Kidney (tissue), 14 donors: ENCODE results near the gene MS4A18. TPM values are rescaled to one million over a fixed set of nuclear protein-coding genes. Genes with fewer than 3 reads are reported as not detected.

Source experiments
- DNase-seq, 5 donors: peaks; one replicate each; pipeline ENCODE4 v3.0.0-alpha.2; 2013 to 2020
- FAIRE-seq: peaks from 2 replicates; lab custom pipeline; 2012; peaks lifted over from hg19 to GRCh38; lab: Jason Lieb, UNC
- H3K27ac ChIP-seq, 2 donors: one replicate each; pipeline ENCODE4 v1.7.0; 2013; ENCODE audit warnings: low read depth in 2 of 2, low read length in 2 of 2, inconsistent platforms in 1 of 2
- H3K27me3 ChIP-seq: one replicate; pipeline ENCODE4 v1.7.1; 2013; ENCODE audit warnings: low read length, inconsistent platforms; ENCODE audit not compliant: control insufficient read depth, insufficient read depth
- H3K36me3 ChIP-seq, 3 donors: one replicate each; pipeline versions ENCODE4 v1.7.0 to v1.7.1; 2013; ENCODE audit warnings: low read length in 3 of 3, control low read depth in 1 of 3, inconsistent platforms in 1 of 3; ENCODE audit not compliant: insufficient read depth in 3 of 3, control insufficient read depth in 2 of 3
- H3K4me1 ChIP-seq, 3 donors: one replicate each; pipeline versions ENCODE4 v1.7.0 to v1.7.1; 2013; ENCODE audit warnings: low read length in 3 of 3, inconsistent platforms in 1 of 3, low read depth in 1 of 3; ENCODE audit not compliant: control insufficient read depth in 2 of 3, insufficient read depth in 2 of 3
- H3K4me3 ChIP-seq, 3 donors: one replicate each; pipeline versions ENCODE4 v1.7.0 to v1.8.1; 2013; ENCODE audit warnings: low read length in 3 of 3, control low read depth in 1 of 3, inconsistent platforms in 1 of 3
- H3K9ac ChIP-seq, 3 donors: one replicate each; pipeline versions ENCODE4 v1.7.0 to v1.7.1; 2013; ENCODE audit warnings: low read length in 3 of 3, control low read depth in 1 of 3, inconsistent platforms in 1 of 3
- H3K9me3 ChIP-seq, 3 donors: one replicate each; pipeline versions ENCODE4 v1.7.0 to v1.7.1; 2013; ENCODE audit warnings: low read length in 3 of 3, control low read depth in 1 of 3, inconsistent platforms in 1 of 3; ENCODE audit not compliant: control insufficient read depth in 2 of 3, insufficient read depth in 1 of 3
- intact Hi-C: fragments of 100-400 bp; cut with DNase I; formaldehyde crosslinking; loops from one replicate; pipeline ENCODE4 v1.11.1; 2022
- polyA plus RNA-seq: library from polyadenylated mRNA; stranded (reverse); fragments of 350-450 nt; fragmentation: Illumina TruSeq; extraction: RNeasy Lipid Tissue Mini Kit (QIAGEN cat#74804); gene quantifications from one replicate; pipeline ENCODE4 v1.2.3, GENCODE V29; 2014; ENCODE audit warnings: low read depth, low replicate concordance; ENCODE audit not compliant: insufficient read depth
- total RNA-seq: library from RNA; stranded (reverse); fragmentation: NEBNext Ultra II Directional; extraction: Animal tissue kit (Norgen Biotek cat#: 25700); gene quantifications from one replicate; pipeline ENCODE4 v1.2.1, GENCODE V29; 2021
- TF ChIP-seq, protein P1 (sequence below): IDR thresholded peaks from 3 replicates; pipeline ENCODE4 v1.5.1; 2012; ENCODE audit warnings: mild to moderate bottlenecking, moderate library complexity, borderline replicate concordance; ENCODE audit not compliant: insufficient read depth; ENCODE audit errors: extremely low read depth
- donor health status: control.
- donor health status: control.
- donor health status: control.
- donor health status: control.
- donor health status: control.
- donor health status: DM: yes; HTN: yes; CAD: no.
- donor health status: Normal renal cell carcinoma (clear cell type).

Gene MS4A18
- total and polyA plus RNA-seq, 2 donors from 2014 or later = not detected

DNA sequence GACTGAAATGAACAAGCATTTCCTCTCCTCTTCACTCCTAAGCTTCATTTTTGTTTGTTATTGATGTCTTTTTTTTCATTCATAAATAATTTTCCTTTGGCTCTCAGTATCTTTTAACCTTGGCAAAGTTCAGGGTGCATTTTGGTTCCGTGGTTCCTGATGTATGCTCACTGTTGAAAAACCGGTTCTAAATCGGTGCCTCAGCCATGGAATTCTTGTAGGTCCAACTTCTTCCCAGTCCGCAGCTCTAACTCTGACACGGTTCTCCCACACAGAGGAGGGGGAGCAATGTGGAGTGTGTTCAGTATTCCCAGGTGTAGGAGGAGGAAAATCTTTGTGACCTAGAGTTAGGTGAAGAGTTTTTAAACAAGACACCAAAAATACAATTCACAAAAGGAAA is 19.6 kb downstream of the MS4A18 start:
- Histone ChIP-seq H3K36me3 (no peaks in the 10 kb centered on the region), H3K27me3 (no peaks in the 10 kb centered on the region), H3K27ac (no peak overlapping the region), H3K9me3 (peaks cover 0 to 16% (median 0%) of the 10 kb centered on the region in 3 donors), H3K4me3 (no peak overlapping the region), H3K9ac (no peak overlapping the region), H3K4me1 (no peaks in the 10 kb centered on the region)
- intact Hi-C loops = no loop called here
- FAIRE-seq (no peak), DNase-seq (no peak)
- TF ChIP-seq, protein P1, sequence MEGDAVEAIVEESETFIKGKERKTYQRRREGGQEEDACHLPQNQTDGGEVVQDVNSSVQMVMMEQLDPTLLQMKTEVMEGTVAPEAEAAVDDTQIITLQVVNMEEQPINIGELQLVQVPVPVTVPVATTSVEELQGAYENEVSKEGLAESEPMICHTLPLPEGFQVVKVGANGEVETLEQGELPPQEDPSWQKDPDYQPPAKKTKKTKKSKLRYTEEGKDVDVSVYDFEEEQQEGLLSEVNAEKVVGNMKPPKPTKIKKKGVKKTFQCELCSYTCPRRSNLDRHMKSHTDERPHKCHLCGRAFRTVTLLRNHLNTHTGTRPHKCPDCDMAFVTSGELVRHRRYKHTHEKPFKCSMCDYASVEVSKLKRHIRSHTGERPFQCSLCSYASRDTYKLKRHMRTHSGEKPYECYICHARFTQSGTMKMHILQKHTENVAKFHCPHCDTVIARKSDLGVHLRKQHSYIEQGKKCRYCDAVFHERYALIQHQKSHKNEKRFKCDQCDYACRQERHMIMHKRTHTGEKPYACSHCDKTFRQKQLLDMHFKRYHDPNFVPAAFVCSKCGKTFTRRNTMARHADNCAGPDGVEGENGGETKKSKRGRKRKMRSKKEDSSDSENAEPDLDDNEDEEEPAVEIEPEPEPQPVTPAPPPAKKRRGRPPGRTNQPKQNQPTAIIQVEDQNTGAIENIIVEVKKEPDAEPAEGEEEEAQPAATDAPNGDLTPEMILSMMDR = no peak

DNA sequence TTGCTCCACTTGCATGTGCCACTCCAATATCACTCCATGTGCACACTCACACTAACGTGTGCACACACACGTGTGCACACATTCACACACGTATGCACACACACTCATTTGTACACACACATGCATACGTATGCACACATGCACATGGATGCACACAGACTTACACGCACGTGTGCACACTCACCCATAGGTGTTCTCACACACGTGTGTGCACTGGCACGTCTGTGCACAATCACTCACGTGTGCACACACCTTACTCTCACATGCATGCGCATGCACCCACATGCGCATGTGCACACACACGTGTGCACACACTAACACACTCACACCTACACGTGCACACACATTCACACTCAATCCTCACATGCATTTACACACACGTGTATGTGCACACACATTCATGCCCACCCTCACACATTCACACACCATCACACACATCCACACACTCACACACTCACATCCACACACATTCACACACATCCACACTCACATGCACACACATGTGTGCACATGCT is 22.9 kb downstream of the MS4A18 start:
- no peaks in the 10 kb centered on the region for H3K27me3 ChIP-seq
- H3K9me3 ChIP-seq = peaks cover 0 to 6% (median 0%) of the 10 kb centered on the region in 3 donors
- H3K4me1 ChIP-seq = no peaks in the 10 kb centered on the region
- DNase-seq (no peak), FAIRE-seq (no peak)
- no peak overlapping the region for H3K9ac ChIP-seq
- no peak overlapping the region for H3K4me3 ChIP-seq
- intact Hi-C loops = no loop called here
- no peak overlapping the region for H3K27ac ChIP-seq
- no peaks in the 10 kb centered on the region for H3K36me3 ChIP-seq
- TF ChIP-seq, protein P1 = no peak

DNA sequence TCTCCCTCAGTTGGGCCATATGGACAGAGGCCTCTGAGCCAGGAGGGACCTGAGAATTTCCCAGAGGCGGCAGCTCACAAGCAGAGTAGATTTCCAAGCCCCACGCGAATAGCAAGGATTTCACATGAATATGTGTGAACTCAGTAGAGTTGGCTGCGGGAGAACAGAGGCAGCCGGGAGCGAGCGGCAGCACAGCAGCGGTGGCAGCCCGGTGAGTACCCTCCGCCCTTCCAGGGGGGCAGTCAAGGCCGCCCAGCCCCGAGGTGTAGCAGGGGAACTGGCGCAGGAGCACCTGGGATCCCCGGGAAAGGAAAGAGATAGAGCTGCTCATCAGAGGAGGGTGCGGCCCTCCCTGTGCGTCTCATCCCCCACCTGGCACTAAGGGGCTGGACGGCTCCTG is 23.7 kb downstream of the MS4A18 start:
- Histone ChIP-seq H3K36me3 (no peaks in the 10 kb centered on the region), H3K4me3 (no peak overlapping the region), H3K4me1 (no peaks in the 10 kb centered on the region), H3K27me3 (no peaks in the 10 kb centered on the region), H3K9me3 (peaks cover 0 to 2% (median 0%) of the 10 kb centered on the region in 3 donors), H3K27ac (no peak overlapping the region), H3K9ac (no peak overlapping the region)
- FAIRE-seq (no peak), DNase-seq (no peak)
- TF ChIP-seq, protein P1 = no peak
- intact Hi-C loops = no loop called here

DNA sequence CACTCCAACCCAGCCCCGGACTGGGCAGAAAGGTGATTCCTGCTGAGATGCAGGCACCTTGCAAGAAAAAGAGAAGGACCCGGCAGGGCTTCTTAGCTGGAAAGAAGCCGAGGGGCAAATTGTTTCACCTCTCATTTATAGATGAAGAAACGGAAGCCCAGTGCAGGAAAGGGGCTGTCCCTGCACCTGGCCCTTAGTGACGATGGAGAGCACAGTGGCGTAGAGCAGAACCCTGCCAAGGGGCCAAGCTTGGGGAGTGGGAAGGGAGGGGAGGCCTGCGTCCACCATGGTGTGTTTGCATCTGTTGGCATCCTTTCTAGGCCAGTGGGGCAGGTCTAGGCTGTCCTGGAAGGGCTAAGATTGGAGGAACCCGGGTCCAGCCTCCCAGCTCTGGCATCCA is 24.3 kb downstream of the MS4A18 start:
- peaks cover 0 to 2% (median 0%) of the 10 kb centered on the region in 3 donors for H3K9me3 ChIP-seq
- FAIRE-seq = no peak
- no peak for DNase-seq
- H3K4me1 ChIP-seq = no peaks in the 10 kb centered on the region
- H3K36me3 ChIP-seq = no peaks in the 10 kb centered on the region
- TF ChIP-seq, protein P1 = no peak
- no peak overlapping the region for H3K27ac ChIP-seq
- no peak overlapping the region for H3K9ac ChIP-seq
- intact Hi-C loops = no loop called here
- H3K27me3 ChIP-seq = no peaks in the 10 kb centered on the region
- H3K4me3 ChIP-seq = no peak overlapping the region
